Tibial artery (tissue), 4 donors: ENCODE measurements around the gene GABRG3.

Source experiments
- DNase-seq, 2 donors: peaks; one replicate each; pipeline ENCODE4 v3.0.0-alpha.2; 2019
- H3K27ac ChIP-seq, 2 donors: fragments of 200-600 bp; sonication (generic) in 1 of 2; 1 replicate in 1 of 2; 2 replicates in 1 of 2; pipeline ENCODE4 v1.5.1; 2018 to 2019; ENCODE audit warnings: mild to moderate bottlenecking in 1 of 2
- H3K27me3 ChIP-seq, 2 donors: fragments of 200-600 bp; sonication (generic) in 1 of 2; one replicate each; pipeline versions ENCODE4 v1.5.1 to v1.6.0; 2016 to 2019
- H3K36me3 ChIP-seq, 3 donors: fragments of 200-600 bp; sonication (generic) in 2 of 3; one replicate each; pipeline ENCODE4 v1.5.1; 2016 to 2019; ENCODE audit warnings: mild to moderate bottlenecking in 2 of 3
- H3K4me1 ChIP-seq, 4 donors: fragments of 200-600 bp; sonication (generic) in 2 of 4; 1 replicate in 3 of 4; 2 replicates in 1 of 4; pipeline ENCODE4 v1.5.1; 2016 to 2019
- H3K4me3 ChIP-seq, 2 donors: fragments of 200-600 bp; sonication (generic) in 1 of 2; 1 replicate in 1 of 2; 2 replicates in 1 of 2; pipeline ENCODE4 v1.5.1; 2018 to 2019; ENCODE audit warnings: mild to moderate bottlenecking in 2 of 2
- H3K9me3 ChIP-seq, 3 donors: fragments of 200-600 bp; sonication (generic) in 1 of 3; one replicate each; pipeline ENCODE4 v1.5.1; 2016 to 2019
- intact Hi-C: fragments of 100-400 bp; cut with DNase I; formaldehyde crosslinking; loops from one replicate; pipeline ENCODE4 v1.15.0; 2023; ENCODE audit warnings: low total_unique reads
- TF ChIP-seq, protein P1 (sequence below), 2 experiments: fragments of 200-600 bp in 1 of 2; fragments of 450-650 bp in 1 of 2; IDR thresholded peaks; one replicate each; pipeline ENCODE4 v1.5.1; 2017 to 2019; ENCODE audit warnings: antibody characterized with exemption in 2 of 2, mild to moderate bottlenecking in 1 of 2, moderate library complexity in 1 of 2

GABRG3 gene

GRCh38 chr15:27408428-27408827 lies 437.4 kb downstream of the GABRG3 start:
- Histone ChIP-seq H3K4me1 (no peaks in the 10 kb centered on the region), H3K36me3 (no peaks in the 10 kb centered on the region), H3K27ac (no peak overlapping the region), H3K27me3 (no peaks in the 10 kb centered on the region), H3K4me3 (no peak overlapping the region), H3K9me3 (no peaks in the 10 kb centered on the region)
- intact Hi-C loops, result no loop called here
- DNase-seq, result no peak
- TF ChIP-seq, protein P1, sequence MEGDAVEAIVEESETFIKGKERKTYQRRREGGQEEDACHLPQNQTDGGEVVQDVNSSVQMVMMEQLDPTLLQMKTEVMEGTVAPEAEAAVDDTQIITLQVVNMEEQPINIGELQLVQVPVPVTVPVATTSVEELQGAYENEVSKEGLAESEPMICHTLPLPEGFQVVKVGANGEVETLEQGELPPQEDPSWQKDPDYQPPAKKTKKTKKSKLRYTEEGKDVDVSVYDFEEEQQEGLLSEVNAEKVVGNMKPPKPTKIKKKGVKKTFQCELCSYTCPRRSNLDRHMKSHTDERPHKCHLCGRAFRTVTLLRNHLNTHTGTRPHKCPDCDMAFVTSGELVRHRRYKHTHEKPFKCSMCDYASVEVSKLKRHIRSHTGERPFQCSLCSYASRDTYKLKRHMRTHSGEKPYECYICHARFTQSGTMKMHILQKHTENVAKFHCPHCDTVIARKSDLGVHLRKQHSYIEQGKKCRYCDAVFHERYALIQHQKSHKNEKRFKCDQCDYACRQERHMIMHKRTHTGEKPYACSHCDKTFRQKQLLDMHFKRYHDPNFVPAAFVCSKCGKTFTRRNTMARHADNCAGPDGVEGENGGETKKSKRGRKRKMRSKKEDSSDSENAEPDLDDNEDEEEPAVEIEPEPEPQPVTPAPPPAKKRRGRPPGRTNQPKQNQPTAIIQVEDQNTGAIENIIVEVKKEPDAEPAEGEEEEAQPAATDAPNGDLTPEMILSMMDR (IDR thresholded peaks at IDR 0.05), result no peak

- intact Hi-C loops, result loop anchor here (10.0 kb wide), 1 partner anchor 1504 kb away; no protein-coding TSS in a partner anchor
- no peaks in the 10 kb centered on the region for H3K9me3 ChIP-seq
- H3K36me3 ChIP-seq, result no peaks in the 10 kb centered on the region
- no peak overlapping the region for H3K27ac ChIP-seq
- no peak overlapping the region for H3K4me3 ChIP-seq
- TF ChIP-seq, protein P1 (IDR thresholded peaks at IDR 0.05), result no peak
- DNase-seq, result no peak
- no peaks in the 10 kb centered on the region for H3K27me3 ChIP-seq
- H3K4me1 ChIP-seq, result no peaks in the 10 kb centered on the region
Measured at GRCh38 chr15:27410996-27411605, 440.1 kb downstream of the GABRG3 start.

- no peaks in the 10 kb centered on the region for H3K9me3 ChIP-seq
- TF ChIP-seq, protein P1 (IDR thresholded peaks at IDR 0.05), result no peak
- H3K27ac ChIP-seq, result no peak overlapping the region
- H3K27me3 ChIP-seq, result no peaks in the 10 kb centered on the region
- intact Hi-C loops, result loop anchor here (10.0 kb wide), 1 partner anchor 1502 kb away; no protein-coding TSS in a partner anchor
- DNase-seq, result no peak
- H3K4me1 ChIP-seq, result no peaks in the 10 kb centered on the region
- no peaks in the 10 kb centered on the region for H3K36me3 ChIP-seq
- no peak overlapping the region for H3K4me3 ChIP-seq
Measured at GRCh38 chr15:27412415-27412814, 441.4 kb downstream of the GABRG3 start.

GRCh38 chr15:27414168-27414870 lies 443.3 kb downstream of the GABRG3 start:
- Histone ChIP-seq H3K27ac (no peak overlapping the region), H3K4me1 (no peaks in the 10 kb centered on the region), H3K36me3 (no peaks in the 10 kb centered on the region), H3K9me3 (no peaks in the 10 kb centered on the region), H3K27me3 (no peaks in the 10 kb centered on the region), H3K4me3 (no peak overlapping the region)
- no peak for DNase-seq
- TF ChIP-seq, protein P1 (IDR thresholded peaks at IDR 0.05), result no peak
- intact Hi-C loops, result loop anchor here (10.0 kb wide), 1 partner anchor 1500 kb away; no protein-coding TSS in a partner anchor

DNA sequence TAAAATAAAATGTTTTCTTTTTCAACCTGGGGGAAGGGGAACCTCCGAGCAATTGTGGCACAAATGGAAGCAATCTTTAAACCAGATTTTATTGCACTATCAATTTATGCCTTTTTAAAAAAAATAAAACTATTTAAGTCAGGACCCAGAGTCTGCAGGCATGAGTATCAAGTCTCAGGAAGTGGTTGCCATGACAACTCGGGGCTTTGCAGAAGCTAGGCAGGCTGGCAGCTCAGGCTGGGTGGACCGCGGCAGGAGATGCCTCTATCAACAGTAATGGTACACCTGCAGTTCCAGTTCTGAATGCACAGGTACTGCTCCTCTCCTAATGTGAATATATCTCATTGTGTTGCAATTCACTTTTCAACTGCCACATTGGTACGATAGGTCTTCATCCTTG lies 447.7 kb downstream of the GABRG3 start:
- Histone ChIP-seq H3K27ac (no peak overlapping the region), H3K27me3 (no peaks in the 10 kb centered on the region), H3K4me1 (no peaks in the 10 kb centered on the region), H3K36me3 (no peaks in the 10 kb centered on the region), H3K9me3 (no peaks in the 10 kb centered on the region), H3K4me3 (no peak overlapping the region)
- no peak for DNase-seq
- TF ChIP-seq, protein P1 (IDR thresholded peaks at IDR 0.05), result no peak
- intact Hi-C loops, result loop anchor here (5.0 to 10.0 kb wide), 2 partner anchors 51 to 1496 kb away; no protein-coding TSS in a partner anchor
